Common myeloid progenitor, CD34-positive (primary cell): ENCODE data around the gene TOGARAM2.

Experiments
- CTCF ChIA-PET: fragments of 350-600 bp; sonication (Branson Sonifier 250); formaldehyde crosslinking; loops from one replicate; lab custom pipeline; 2021; ENCODE audit warnings: antibody characterized with exemption; lab: Charles Lee
- POLR2A ChIA-PET: fragments of 350-600 bp; sonication (Branson Sonifier 250); formaldehyde crosslinking; loops from one replicate; lab custom pipeline; 2021; ENCODE audit warnings: antibody characterized with exemption; lab: Charles Lee
- DNase-seq, 3 donors: peaks; one replicate each; pipeline versions ENCODE4 v3.0.0 to v3.0.0-alpha.2; 2013
- H3K27ac ChIP-seq, 2 experiments: 1 replicate in 1 of 2; 2 replicates in 1 of 2; pipeline ENCODE4 v1.7.0; 2013; ENCODE audit warnings: inconsistent platforms in 2 of 2, low read length in 2 of 2, mild to moderate bottlenecking in 2 of 2, low read depth in 1 of 2, moderate library complexity in 1 of 2; ENCODE audit not compliant: severe bottlenecking in 2 of 2, insufficient read depth in 1 of 2, poor library complexity in 1 of 2
- H3K27me3 ChIP-seq, 5 experiments: replicated peaks in 2 of 5; 1 replicate in 3 of 5; 2 replicates in 2 of 5; pipeline versions ENCODE4 v1.6.1 to v1.7.0; 2013; ENCODE audit warnings: low read length in 4 of 5, mild to moderate bottlenecking in 2 of 5, moderate library complexity in 2 of 5, inconsistent platforms in 1 of 5; ENCODE audit not compliant: insufficient read depth in 5 of 5, control insufficient read depth in 4 of 5
- H3K36me3 ChIP-seq, 4 experiments: 1 replicate in 2 of 4; 2 replicates in 2 of 4; pipeline versions ENCODE4 v1.6.1 to v1.7.0; 2013; ENCODE audit warnings: low read length in 3 of 4, control low read depth in 1 of 4, mild to moderate bottlenecking in 1 of 4; ENCODE audit not compliant: control insufficient read depth in 4 of 4, insufficient read depth in 4 of 4
- H3K4me1 ChIP-seq, 4 experiments: 1 replicate in 3 of 4; 2 replicates in 1 of 4; pipeline versions ENCODE4 v1.6.1 to v1.7.1; 2013; ENCODE audit warnings: low read length in 3 of 4, mild to moderate bottlenecking in 3 of 4, control low read depth in 1 of 4, inconsistent platforms in 1 of 4, moderate library complexity in 1 of 4; ENCODE audit not compliant: control insufficient read depth in 4 of 4, insufficient read depth in 4 of 4; ENCODE audit errors: control extremely low read depth in 1 of 4
- H3K4me3 ChIP-seq, 7 experiments: 1 replicate in 4 of 7; 2 replicates in 3 of 7; pipeline versions ENCODE4 v1.5.1 to v1.7.0; 2013; ENCODE audit warnings: mild to moderate bottlenecking in 7 of 7, low read length in 6 of 7, moderate library complexity in 6 of 7, inconsistent platforms in 2 of 7, low read depth in 2 of 7, control low read depth in 1 of 7; ENCODE audit not compliant: insufficient read depth in 4 of 7, control insufficient read depth in 1 of 7; ENCODE audit errors: extremely low read depth in 1 of 7
- H3K9me3 ChIP-seq, 5 experiments: 1 replicate in 4 of 5; 2 replicates in 1 of 5; pipeline versions ENCODE4 v1.6.1 to v1.7.1; 2013; ENCODE audit warnings: low read length in 4 of 5, mild to moderate bottlenecking in 2 of 5, inconsistent platforms in 1 of 5, low read depth in 1 of 5, moderate library complexity in 1 of 5; ENCODE audit not compliant: control insufficient read depth in 4 of 5, insufficient read depth in 2 of 5; ENCODE audit errors: control extremely low read depth in 1 of 5
- WGBS: methylation state at CpG from one replicate; pipeline ENCODE4 v1.1.5; 2013; ENCODE audit not compliant: insufficient coverage; 5-methylcytosine and 5-hydroxymethylcytosine counted together

Gene TOGARAM2

DNA sequence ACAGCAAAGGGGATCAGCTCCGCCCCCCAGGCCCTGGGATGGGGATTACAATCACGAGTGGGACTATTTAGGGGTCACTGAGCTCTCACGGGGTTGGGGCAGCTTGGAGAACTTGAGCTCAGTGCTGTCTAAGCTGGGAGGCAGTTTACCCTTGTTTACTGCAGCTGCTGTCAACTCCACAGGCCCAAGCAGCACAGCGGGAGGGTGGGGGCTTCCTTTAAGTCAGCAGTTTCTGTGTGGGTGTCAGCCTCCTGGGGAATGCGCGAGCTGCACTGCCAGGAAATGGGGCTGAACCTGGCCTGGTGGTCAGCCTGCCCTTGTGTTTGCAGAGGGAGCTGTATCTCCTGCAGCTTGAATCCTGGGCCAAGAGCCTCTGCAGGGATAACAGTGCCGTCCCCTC lies 29.8 kb downstream of the TOGARAM2 start:
- WGBS, result 21% methylated on average over 7 of the region's 7 CpGs
- Histone ChIP-seq H3K4me3 (peak overlapping the region in 1 of 7 experiments; percentile 14), H3K27ac (no peak overlapping the region), H3K4me1 (peaks cover 9 to 71% (median 65%) of the 10 kb centered on the region in 4 experiments), H3K36me3 (no peaks in the 10 kb centered on the region), H3K27me3 (no peaks in the 10 kb centered on the region), H3K9me3 (no peaks in the 10 kb centered on the region)
- DNase-seq, result peak in 2 of 3 donors; percentile 47 to 55
- CTCF ChIA-PET, result interaction anchor here (1.2 to 4.5 kb wide), 8 partner anchors 9 to 183 kb away, joined by 3 to 38 read pairs (median 4); no protein-coding TSS in a partner anchor
- POLR2A ChIA-PET, result interaction anchor here (0.6 kb wide), 1 partner anchor 11 kb away, joined by 4 read pairs; no protein-coding TSS in a partner anchor

DNA sequence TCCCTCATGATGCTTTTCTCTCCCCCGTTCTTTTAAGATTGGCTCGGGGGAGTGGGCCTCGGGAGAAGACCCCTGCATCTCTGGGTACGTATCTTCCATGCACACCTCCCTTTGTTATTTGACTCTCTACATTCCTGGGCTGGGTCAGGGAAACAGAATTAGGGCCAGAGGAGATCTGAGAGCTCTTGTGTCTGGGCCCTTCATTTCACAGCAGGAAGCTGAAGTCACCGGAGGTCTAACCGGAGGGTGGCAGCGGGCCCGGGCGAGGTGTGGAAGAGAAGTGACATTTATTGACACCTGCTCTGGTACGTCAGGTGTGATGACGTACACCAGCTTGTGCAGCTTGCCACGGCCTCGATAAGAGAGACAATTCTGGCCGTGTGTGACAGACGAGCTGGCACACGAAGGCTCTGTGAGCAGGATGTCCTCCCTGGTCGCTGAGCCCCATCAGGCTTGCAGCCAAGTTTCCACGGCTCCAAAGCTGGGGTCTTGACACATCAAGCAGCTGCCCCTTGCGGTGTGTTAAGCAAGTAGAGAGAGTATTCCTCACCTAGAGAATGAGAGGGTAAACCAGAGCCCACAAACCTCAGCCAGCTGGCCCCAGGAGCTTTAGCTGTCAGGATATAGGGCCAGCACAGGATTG lies 30.4 kb downstream of the TOGARAM2 start:
- Histone ChIP-seq H3K4me3 (peak overlapping the region in 2 of 7 experiments; percentile 1 to 20), H3K27ac (peak overlapping the region in 1 of 2 experiments; percentile 20), H3K4me1 (peaks cover 13 to 76% (median 71%) of the 10 kb centered on the region in 4 experiments), H3K27me3 (no peaks in the 10 kb centered on the region), H3K9me3 (no peaks in the 10 kb centered on the region), H3K36me3 (no peaks in the 10 kb centered on the region)
- WGBS, result 8% methylated on average over 17 of the region's 19 CpGs
- POLR2A ChIA-PET, result no interaction called here
- CTCF ChIA-PET, result interaction anchor here (1.0 to 4.5 kb wide), 10 partner anchors 9 to 182 kb away, joined by 3 to 38 read pairs (median 4); no protein-coding TSS in a partner anchor
- peak; percentile 64 to 89 (median 83) for DNase-seq

DNA sequence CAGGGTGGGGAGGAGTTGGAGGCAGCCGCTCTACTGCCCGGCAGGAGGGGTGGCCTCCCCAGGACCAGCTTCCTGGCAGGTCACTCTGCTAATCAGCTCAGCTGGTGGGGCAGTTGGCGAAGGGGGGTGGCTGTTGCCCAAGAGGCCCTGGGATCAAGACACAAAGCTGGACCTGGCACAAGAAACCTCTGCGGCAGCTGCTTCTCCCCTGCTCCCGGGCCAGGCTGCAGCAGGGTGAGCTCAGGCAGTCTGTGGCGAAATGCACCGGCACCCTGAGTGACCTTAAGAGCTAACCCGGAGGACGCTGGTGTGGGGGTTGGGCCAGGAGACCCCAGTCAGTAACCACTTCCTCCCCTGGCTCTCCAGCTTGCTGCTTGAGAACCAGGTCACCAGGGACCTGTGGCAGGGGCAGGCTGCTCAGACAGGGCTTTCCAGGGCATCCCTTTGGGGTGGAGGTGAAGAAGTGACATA lies 31.1 kb downstream of the TOGARAM2 start:
- Histone ChIP-seq H3K9me3 (no peaks in the 10 kb centered on the region), H3K27ac (no peak overlapping the region), H3K27me3 (no peaks in the 10 kb centered on the region), H3K4me3 (peak overlapping the region in 2 of 7 experiments; percentile 1 to 28), H3K36me3 (no peaks in the 10 kb centered on the region), H3K4me1 (peaks cover 13 to 80% (median 73%) of the 10 kb centered on the region in 4 experiments)
- 58% methylated on average over 6 of the region's 9 CpGs for WGBS
- ChIA-PET POLR2A (no interaction called here), CTCF (interaction anchor here (1.0 to 4.5 kb wide), 12 partner anchors 8 to 104 kb away, joined by 3 to 38 read pairs (median 4); no protein-coding TSS in a partner anchor)
- DNase-seq, result peak in 2 of 3 donors; percentile 77 to 82

GRCh38 chr2:29013057-29013780 lies 32.1 kb downstream of the TOGARAM2 start:
- no peak overlapping the region for H3K4me3 ChIP-seq
- no peaks in the 10 kb centered on the region for H3K27me3 ChIP-seq
- POLR2A ChIA-PET, result no interaction called here
- no peak overlapping the region for H3K27ac ChIP-seq
- no peaks in the 10 kb centered on the region for H3K9me3 ChIP-seq
- no peaks in the 10 kb centered on the region for H3K36me3 ChIP-seq
- DNase-seq, result peak in 2 of 3 donors; percentile 18 to 37
- 91% methylated on average over 11 of the region's 11 CpGs for WGBS
- CTCF ChIA-PET, result interaction anchor here (0.9 to 4.5 kb wide), 9 partner anchors 11 to 107 kb away, joined by 3 to 38 read pairs (median 4); no protein-coding TSS in a partner anchor
- peaks cover 13 to 80% (median 73%) of the 10 kb centered on the region in 4 experiments for H3K4me1 ChIP-seq

- no peak for DNase-seq
- POLR2A ChIA-PET, result no interaction called here
Measured at GRCh38 chr2:29014331-29014730, 33.2 kb downstream of the TOGARAM2 start.

DNA sequence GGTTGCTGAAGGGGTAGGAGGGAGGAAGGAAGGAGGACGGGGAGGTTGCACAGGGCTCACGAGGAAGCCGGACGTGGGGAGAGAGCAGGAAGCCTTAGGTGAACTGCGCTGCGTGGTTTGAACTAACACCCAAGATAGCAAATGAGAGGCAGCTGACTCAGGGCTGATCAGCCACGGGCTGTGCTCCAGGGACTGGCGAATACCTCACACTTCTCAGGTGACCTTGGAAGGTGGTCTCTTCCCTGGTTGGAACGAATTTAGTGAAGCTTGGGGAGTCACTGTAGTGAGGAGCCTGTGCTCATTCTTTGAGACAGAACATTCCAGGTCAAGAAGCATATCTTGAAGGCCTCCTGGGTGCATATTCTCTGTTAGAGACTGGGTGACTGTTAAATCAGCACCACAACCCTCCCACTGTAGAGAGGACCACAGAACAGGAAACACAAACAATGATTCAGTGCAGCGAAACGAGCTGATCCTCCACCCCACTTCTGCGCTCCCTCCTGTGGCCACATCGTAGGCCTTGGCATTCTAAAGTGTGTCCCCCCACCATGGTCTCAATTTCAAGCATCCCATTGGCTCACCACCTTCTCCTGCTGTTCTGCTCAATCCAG lies 33.8 kb downstream of the TOGARAM2 start:
- no peaks in the 10 kb centered on the region for H3K36me3 ChIP-seq
- POLR2A ChIA-PET, result no interaction called here
- under 1% methylated on average over 13 of the region's 13 CpGs for WGBS
- no peak overlapping the region for H3K27ac ChIP-seq
- CTCF ChIA-PET, result interaction anchor here (0.8 to 4.2 kb wide), 9 partner anchors 11 to 105 kb away, joined by 3 to 23 read pairs (median 3); no protein-coding TSS in a partner anchor
- H3K27me3 ChIP-seq, result no peaks in the 10 kb centered on the region
- peak overlapping the region in 2 of 7 experiments; percentile 14 to 32 for H3K4me3 ChIP-seq
- DNase-seq, result peak; percentile 75 to 91 (median 87)
- H3K4me1 ChIP-seq, result peaks cover 17 to 70% (median 65%) of the 10 kb centered on the region in 4 experiments
- no peaks in the 10 kb centered on the region for H3K9me3 ChIP-seq

More at GRCh38 chr2:29014331-29014730, 33.2 kb downstream of the TOGARAM2 start:
- Histone ChIP-seq H3K36me3 (no peaks in the 10 kb centered on the region), H3K4me1 (peaks cover 17 to 76% (median 71%) of the 10 kb centered on the region in 4 experiments), H3K4me3 (peak overlapping the region in 2 of 7 experiments; percentile 14 to 32), H3K9me3 (no peaks in the 10 kb centered on the region), H3K27me3 (no peaks in the 10 kb centered on the region), H3K27ac (no peak overlapping the region)
- 42% methylated on average over 6 of the region's 8 CpGs for WGBS
- CTCF ChIA-PET, result interaction anchor here (0.9 to 4.2 kb wide), 6 partner anchors 12 to 105 kb away, joined by 3 to 23 read pairs (median 6); no protein-coding TSS in a partner anchor
